ENCODE measurements around the gene CTR9. TPM values are rescaled to one million over a fixed set of nuclear protein-coding genes. Genes with fewer than 3 reads are reported as not detected.

The CTR9 gene
- total RNA-seq = 10 to 100 TPM; 27.8 to 31.8 (median 29.3) TPM

- WGBS, 2 donors = 0 to 1% methylated on average over 35 to 53 of the region's 67 CpGs
- intact Hi-C loops (cut with DNase I; ENCODE audit: low total_unique reads) = no loop called here
Measured at GRCh38 chr11:10750838-10751580, at the start of gene CTR9. CTR9 (plus strand) TSS chr11:10751246; CDS start chr11:10751413, 167 bp downstream.

GRCh38 chr11:10701982-10702381 is 49.1 kb upstream of the CTR9 start:
- no peak for DNase-seq (ENCODE audit: low spot score in 2 of 2)
- intact Hi-C loops (cut with DNase I; ENCODE audit: low total_unique reads) = no loop called here
- no peak overlapping the region for H3K4me3 ChIP-seq (ENCODE audit: low read depth, poor library complexity, severe bottlenecking)
- no peak for TF ChIP-seq POLR2A (IDR thresholded peaks at IDR 0.05)
- TF ChIP-seq, protein P1, sequence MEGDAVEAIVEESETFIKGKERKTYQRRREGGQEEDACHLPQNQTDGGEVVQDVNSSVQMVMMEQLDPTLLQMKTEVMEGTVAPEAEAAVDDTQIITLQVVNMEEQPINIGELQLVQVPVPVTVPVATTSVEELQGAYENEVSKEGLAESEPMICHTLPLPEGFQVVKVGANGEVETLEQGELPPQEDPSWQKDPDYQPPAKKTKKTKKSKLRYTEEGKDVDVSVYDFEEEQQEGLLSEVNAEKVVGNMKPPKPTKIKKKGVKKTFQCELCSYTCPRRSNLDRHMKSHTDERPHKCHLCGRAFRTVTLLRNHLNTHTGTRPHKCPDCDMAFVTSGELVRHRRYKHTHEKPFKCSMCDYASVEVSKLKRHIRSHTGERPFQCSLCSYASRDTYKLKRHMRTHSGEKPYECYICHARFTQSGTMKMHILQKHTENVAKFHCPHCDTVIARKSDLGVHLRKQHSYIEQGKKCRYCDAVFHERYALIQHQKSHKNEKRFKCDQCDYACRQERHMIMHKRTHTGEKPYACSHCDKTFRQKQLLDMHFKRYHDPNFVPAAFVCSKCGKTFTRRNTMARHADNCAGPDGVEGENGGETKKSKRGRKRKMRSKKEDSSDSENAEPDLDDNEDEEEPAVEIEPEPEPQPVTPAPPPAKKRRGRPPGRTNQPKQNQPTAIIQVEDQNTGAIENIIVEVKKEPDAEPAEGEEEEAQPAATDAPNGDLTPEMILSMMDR (IDR thresholded peaks at IDR 0.05) = no peak
- WGBS, 2 donors = 87 to 92% methylated on average over 3 of the region's 3 CpGs

More at GRCh38 chr11:10750838-10751580, at the start of gene CTR9:
- TF ChIP-seq, protein P1 (IDR thresholded peaks at IDR 0.05) = no peak
- TF ChIP-seq POLR2A (IDR thresholded peaks at IDR 0.05) = peak in 1 of 2 donors; percentile 42
- DNase-seq (ENCODE audit: low spot score in 2 of 2) = peak; percentile 91 to 98
- peak within 1 kb of the TSS; percentile 80 for H3K4me3 ChIP-seq (ENCODE audit: low read depth, poor library complexity, severe bottlenecking)

GRCh38 chr11:10708131-10708530 is 42.9 kb upstream of the CTR9 start:
- TF ChIP-seq POLR2A (IDR thresholded peaks at IDR 0.05) = no peak
- TF ChIP-seq, protein P1 (IDR thresholded peaks at IDR 0.05) = no peak
- intact Hi-C loops (cut with DNase I; ENCODE audit: low total_unique reads) = no loop called here
- no peak overlapping the region for H3K4me3 ChIP-seq (ENCODE audit: low read depth, poor library complexity, severe bottlenecking)
- WGBS, 2 donors = 88 to 93% methylated on average over 3 of the region's 3 CpGs
- DNase-seq (ENCODE audit: low spot score in 2 of 2) = no peak

DNA sequence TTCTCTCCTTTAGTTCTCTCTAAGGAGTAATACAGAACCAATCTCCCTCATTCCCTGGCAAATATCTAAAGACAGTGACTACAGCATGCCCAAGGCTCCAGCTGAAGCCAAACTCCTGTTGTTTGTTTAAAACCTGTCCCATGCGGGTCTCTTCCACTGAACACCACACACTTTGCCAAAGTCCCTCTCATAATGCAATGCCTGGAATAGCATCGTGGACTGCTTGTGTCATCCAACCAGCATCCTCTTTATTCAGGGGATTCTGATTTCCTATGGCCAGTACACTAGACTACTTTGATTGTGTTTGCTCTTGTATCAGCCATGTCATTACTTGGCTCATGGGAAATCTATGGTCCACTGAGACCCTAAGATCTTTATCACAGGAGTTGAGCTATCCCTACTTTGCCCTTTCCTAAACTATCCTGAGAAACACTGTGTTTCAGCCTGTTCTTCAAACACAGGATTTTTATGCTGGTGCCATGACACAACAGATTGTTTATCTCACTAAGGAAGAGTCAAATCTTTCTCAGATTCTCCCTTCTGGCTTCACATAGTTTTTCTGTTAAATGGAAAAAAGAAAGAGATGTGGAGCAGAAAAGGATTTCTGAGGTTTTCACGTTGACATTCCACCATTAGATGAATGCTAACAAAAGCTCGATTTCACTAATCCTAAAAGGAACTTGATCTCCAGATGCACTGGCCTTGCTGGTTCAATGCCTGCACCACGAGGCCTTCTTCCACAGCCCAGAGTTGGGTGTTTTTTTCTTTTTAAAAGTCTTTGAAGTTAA is 41.6 kb upstream of the CTR9 start:
- intact Hi-C loops (cut with DNase I; ENCODE audit: low total_unique reads) = no loop called here
- no peak for TF ChIP-seq POLR2A (IDR thresholded peaks at IDR 0.05)
- TF ChIP-seq, protein P1 (IDR thresholded peaks at IDR 0.05) = no peak
- no peak overlapping the region for H3K4me3 ChIP-seq (ENCODE audit: low read depth, poor library complexity, severe bottlenecking)
- DNase-seq (ENCODE audit: low spot score in 2 of 2) = no peak
- 75 to 77% methylated on average over 5 of the region's 5 CpGs for WGBS, 2 donors

DNA sequence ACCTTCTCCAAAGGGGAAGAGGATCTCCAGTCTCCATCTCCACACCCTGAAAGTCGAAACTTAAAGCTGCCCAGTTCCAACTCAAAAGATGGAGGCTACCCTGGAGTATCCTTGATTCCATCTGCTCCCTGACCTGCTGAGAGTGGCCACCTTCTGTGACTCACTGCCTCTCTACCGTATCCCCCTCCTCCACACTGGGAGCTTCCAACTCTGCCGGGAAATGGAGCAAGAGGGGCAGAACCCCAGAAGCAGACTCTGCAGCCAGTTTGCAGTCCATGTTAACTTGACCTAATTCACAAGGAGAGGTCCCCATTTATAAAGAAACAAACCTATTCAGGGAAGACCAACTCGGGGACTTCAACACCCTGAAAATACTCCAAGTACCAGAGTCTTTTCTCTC is 35.5 kb upstream of the CTR9 start:
- no peak for DNase-seq (ENCODE audit: low spot score in 2 of 2)
- no peak for TF ChIP-seq POLR2A (IDR thresholded peaks at IDR 0.05)
- TF ChIP-seq, protein P1 (IDR thresholded peaks at IDR 0.05) = no peak
- 80 to 88% methylated on average over 4 of the region's 4 CpGs for WGBS, 2 donors

More for the DNA sequence above, 35.5 kb upstream of the CTR9 start:
- intact Hi-C loops (cut with DNase I; ENCODE audit: low total_unique reads) = no loop called here
- no peak overlapping the region for H3K4me3 ChIP-seq (ENCODE audit: low read depth, poor library complexity, severe bottlenecking)
